Renal cortical epithelial cell (primary cell): Measurements from ENCODE around the gene GSTA5. TPM values are rescaled to one million over a fixed set of nuclear protein-coding genes. Genes with fewer than 3 reads are reported as not detected.
"Not testable (repeated sequence)": the region's sequence is repeated elsewhere in the genome, so short reads cannot be mapped to it uniquely, and the experiment has no call there.

Experiments used
- DNase-seq: peaks from one replicate; pipeline ENCODE4 v3.0.0-alpha.2; 2011; ENCODE audit warnings: low read depth
- total RNA-seq: library from RNA; depleted of rRNA; stranded (reverse); fragments of >200 nt; gene quantifications from 2 replicates; pipeline ENCODE4 v1.2.3, GENCODE V29; 2014

The GSTA5 gene
- total RNA-seq, 1 donor from 2014 or later: not detected

- no peak for DNase-seq
Observed at GRCh38 chr6:52834481-52834880, 6.1 kb downstream of the GSTA5 start.

- DNase-seq: not testable (repeated sequence)
Observed at GRCh38 chr6:52830869-52831268, 9.7 kb downstream of the GSTA5 start.

- no peak for DNase-seq
Observed at GRCh38 chr6:52829046-52829817, 11.4 kb downstream of the GSTA5 start.

- not testable (repeated sequence) for DNase-seq
Observed at GRCh38 chr6:52828621-52829020, 12.0 kb downstream of the GSTA5 start.

GRCh38 chr6:52827073-52827783 lies 13.4 kb downstream of the GSTA5 start:
- DNase-seq: not testable (repeated sequence)

GRCh38 chr6:52826513-52826912 lies 14.1 kb downstream of the GSTA5 start:
- no peak for DNase-seq

- DNase-seq: not testable (repeated sequence)
Observed at GRCh38 chr6:52825900-52826459, 14.6 kb downstream of the GSTA5 start.

- not testable (repeated sequence) for DNase-seq
Observed at GRCh38 chr6:52825270-52825793, 15.3 kb downstream of the GSTA5 start.

GRCh38 chr6:52821842-52822241 lies 18.8 kb downstream of the GSTA5 start:
- DNase-seq: no peak

- peak; percentile 18 for DNase-seq
Observed at GRCh38 chr6:52820198-52820597, 20.4 kb downstream of the GSTA5 start.

GRCh38 chr6:52815167-52816092 lies 25.2 kb downstream of the GSTA5 start:
- DNase-seq: peak; percentile 49

- DNase-seq: not testable (repeated sequence)
Observed at GRCh38 chr6:52814545-52814944, 26.1 kb downstream of the GSTA5 start.

- not testable (repeated sequence) for DNase-seq
Observed at GRCh38 chr6:52809777-52810176, 30.8 kb downstream of the GSTA5 start.

- no peak for DNase-seq
Observed at GRCh38 chr6:52808660-52809059, 32.0 kb downstream of the GSTA5 start.

- DNase-seq: not testable (repeated sequence)
Observed at GRCh38 chr6:52803668-52804255, 36.9 kb downstream of the GSTA5 start, which contains the start of gene GSTA1. Gene GSTA1 (minus strand): TSS chr6:52803816. CDS start chr6:52799267, 4,549 bp downstream.

GRCh38 chr6:52802806-52803205 lies 37.8 kb downstream of the GSTA5 start:
- DNase-seq: no peak

- DNase-seq: no peak
Observed at GRCh38 chr6:52801188-52801841, 39.3 kb downstream of the GSTA5 start.

GRCh38 chr6:52799272-52799671 lies 41.3 kb downstream of the GSTA5 start:
- DNase-seq: peak; percentile 25

GRCh38 chr6:52794366-52794765 lies 46.2 kb downstream of the GSTA5 start:
- not testable (repeated sequence) for DNase-seq

- DNase-seq: no peak
Observed at GRCh38 chr6:52790861-52791260, 49.8 kb downstream of the GSTA5 start.
